ENCODE results near the gene POGLUT2. TPM values are rescaled to one million over a fixed set of nuclear protein-coding genes. Genes with fewer than 3 reads are reported as not detected.

The POGLUT2 gene
- total RNA-seq (ENCODE audit: low replicate concordance): 8.1 and 28.5 TPM in 2 replicates
- long read RNA-seq, transcript KDELC1-201 (10 exons, 2,060 nt): major isoform, 39 of 49 reads
- long read RNA-seq, partial matches to known transcripts: 3 of 49 reads
- long read RNA-seq, other reads (novel, unspliced or antisense): 5 of 49 reads

DNA sequence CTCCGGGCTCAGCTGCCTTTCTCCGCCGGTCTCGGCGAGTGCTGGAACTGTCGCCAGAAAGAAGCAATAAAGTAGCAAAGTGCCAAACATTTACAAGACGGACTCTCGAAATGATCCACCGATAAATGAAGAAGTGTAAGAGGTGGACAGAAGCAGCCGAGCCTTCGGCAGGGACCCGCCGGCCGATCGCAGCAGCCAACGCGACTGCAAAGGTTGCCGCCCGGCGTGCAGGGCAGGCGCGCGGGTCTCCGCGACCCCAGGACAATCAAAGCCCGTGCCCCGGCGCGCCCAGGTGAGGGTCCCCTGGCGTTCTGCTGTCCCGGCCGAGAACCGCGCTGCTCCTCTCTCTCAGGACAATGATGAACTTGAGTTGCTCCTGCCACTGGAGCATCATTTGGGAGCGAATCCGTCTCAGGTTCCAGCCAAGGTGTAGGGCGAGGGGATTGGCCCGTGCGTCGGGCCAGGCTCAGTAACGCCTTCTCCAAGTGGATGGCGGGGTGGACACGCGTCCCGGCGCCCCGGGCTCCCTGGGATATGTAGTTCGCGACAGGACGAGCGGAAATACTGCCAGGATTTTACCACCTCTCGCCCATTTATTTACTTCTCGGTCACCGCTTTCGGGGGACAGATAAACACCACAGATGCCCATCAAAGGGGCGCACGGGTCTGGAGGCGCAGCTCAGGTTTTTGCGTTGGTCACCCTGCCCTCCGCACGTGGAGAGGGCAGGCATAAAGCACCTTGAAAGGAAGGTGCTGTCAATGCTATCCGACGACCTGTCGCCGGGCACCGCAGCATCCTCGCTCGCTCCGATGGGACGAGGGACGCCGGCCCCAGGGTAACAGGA, at the start of gene POGLUT2, which contains the start of gene BIVM:
POGLUT2 (minus strand) TSS at position 396 of the 845 bp plus-strand sequence; CDS start at position 90, 306 bp downstream.
BIVM (plus strand) TSS at position 539 of the 845 bp plus-strand sequence. CDS start 8,149 bp downstream, outside the sequence.
- no peaks in the 10 kb centered on the region for H3K9me3 Mint-ChIP-seq

DNA sequence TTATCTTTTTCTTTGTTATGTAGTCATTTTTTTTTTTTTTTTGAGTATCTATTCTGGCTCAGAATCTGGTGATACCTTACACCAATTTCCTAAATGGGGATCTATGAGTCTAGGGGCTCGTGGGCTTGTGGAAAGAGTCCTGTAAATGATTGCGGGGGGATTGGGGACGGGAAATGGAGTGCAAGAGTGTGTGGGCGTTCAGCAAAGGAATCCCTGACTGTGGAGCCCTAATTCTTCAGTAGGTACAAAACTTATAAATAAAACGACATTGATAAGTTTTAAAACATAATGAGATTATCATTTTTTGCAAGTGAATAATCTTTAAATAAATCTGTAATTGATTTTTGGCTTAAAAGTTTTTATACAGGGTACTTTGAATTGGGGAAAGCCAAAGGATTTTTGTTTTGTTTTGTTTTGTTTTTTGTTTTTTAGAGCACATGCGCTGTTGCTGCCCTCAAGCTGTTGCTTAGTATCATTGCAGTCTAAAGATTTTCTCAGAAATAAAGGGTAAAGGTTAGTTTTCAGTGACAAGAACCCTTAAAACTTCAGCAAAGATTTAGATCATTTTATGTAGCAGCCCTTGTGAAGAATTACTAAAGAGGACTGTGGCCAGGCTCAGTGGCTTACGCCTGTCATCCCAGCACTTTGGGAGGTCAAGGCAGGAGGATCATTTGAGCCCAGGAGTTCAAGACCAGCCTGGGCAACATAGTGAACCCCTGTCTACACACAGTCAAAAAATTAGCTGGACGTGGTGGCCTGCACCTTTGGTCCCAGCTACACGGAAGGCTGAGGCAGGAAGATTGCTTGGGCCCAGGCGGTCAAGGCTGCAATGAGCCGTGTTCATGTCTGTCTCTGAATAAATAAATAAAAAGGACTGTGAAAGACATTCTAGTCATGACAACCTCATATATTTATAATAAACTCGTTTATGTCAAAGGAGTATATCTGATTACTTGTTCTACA, 48.8 kb upstream of the POGLUT2 start:
- TF ChIP-seq, protein P1, sequence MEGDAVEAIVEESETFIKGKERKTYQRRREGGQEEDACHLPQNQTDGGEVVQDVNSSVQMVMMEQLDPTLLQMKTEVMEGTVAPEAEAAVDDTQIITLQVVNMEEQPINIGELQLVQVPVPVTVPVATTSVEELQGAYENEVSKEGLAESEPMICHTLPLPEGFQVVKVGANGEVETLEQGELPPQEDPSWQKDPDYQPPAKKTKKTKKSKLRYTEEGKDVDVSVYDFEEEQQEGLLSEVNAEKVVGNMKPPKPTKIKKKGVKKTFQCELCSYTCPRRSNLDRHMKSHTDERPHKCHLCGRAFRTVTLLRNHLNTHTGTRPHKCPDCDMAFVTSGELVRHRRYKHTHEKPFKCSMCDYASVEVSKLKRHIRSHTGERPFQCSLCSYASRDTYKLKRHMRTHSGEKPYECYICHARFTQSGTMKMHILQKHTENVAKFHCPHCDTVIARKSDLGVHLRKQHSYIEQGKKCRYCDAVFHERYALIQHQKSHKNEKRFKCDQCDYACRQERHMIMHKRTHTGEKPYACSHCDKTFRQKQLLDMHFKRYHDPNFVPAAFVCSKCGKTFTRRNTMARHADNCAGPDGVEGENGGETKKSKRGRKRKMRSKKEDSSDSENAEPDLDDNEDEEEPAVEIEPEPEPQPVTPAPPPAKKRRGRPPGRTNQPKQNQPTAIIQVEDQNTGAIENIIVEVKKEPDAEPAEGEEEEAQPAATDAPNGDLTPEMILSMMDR (conservative IDR thresholded peaks at IDR 0.05): peak; percentile 83
- no peaks in the 10 kb centered on the region for H3K36me3 Mint-ChIP-seq
- peaks cover 12% of the 10 kb centered on the region for H3K4me1 Mint-ChIP-seq (ENCODE audit: unreplicated experiment)
- peak overlapping the region; percentile 96 for H3K4me3 Mint-ChIP-seq
- no peak for DNase-seq (ENCODE audit: extremely low spot score, unreplicated experiment)
- peak overlapping the region; percentile 93 for H3K27ac Mint-ChIP-seq
- H3K27me3 Mint-ChIP-seq: no peaks in the 10 kb centered on the region
- H3K9me3 Mint-ChIP-seq: no peaks in the 10 kb centered on the region

More for the DNA sequence above, at the start of gene POGLUT2, which contains the start of gene BIVM:
- Mint-ChIP-seq H3K27ac (peak within 1 kb of the TSS; percentile 87), H3K4me3 (peak within 1 kb of the TSS; percentile 99), H3K36me3 (peaks cover 10% of the 10 kb centered on the region), H3K4me1 (ENCODE audit: unreplicated experiment) (peaks cover 15% of the 10 kb centered on the region), H3K27me3 (no peaks in the 10 kb centered on the region)
- TF ChIP-seq, protein P1 (conservative IDR thresholded peaks at IDR 0.05): no peak
- DNase-seq (ENCODE audit: extremely low spot score, unreplicated experiment): peak; percentile 90

DNA sequence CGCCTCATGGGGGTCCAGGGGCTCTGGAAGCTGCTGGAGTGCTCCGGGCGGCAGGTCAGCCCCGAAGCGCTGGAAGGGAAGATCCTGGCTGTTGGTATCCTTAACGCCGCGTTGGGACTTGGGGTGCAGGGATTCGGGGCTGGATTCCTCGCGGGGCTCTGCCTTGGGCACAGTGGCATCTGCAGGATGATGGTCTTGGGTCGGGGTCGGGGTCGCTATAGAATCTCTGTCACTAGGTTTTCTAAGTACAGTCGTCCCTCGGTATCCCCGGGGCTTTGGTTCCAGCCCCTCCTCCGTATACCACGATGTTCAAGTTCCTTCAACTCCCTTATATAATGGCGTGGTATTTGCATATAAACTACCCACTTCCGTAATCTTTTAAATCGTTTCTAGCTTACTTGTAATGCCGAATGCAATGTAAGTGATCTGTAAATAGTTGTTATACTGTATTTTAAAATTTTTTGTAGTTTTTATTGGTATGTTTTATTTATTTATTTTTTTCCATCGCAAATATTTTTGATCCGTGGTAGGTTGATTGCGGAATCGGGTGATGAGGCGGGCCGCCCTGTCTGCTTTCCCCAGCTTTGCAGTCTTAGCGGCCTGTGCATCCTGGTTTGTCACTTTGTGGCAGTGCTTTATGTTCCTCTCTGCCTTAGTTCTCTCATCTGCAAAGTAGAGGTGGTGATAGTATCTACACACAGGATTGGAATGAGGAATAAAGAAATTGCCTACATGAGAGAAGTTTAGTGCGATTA, 47.7 kb upstream of the POGLUT2 start:
- Mint-ChIP-seq H3K4me1 (ENCODE audit: unreplicated experiment) (peaks cover 12% of the 10 kb centered on the region), H3K4me3 (peak overlapping the region; percentile 96), H3K27ac (peak overlapping the region; percentile 93), H3K9me3 (no peaks in the 10 kb centered on the region), H3K36me3 (no peaks in the 10 kb centered on the region), H3K27me3 (no peaks in the 10 kb centered on the region)
- TF ChIP-seq, protein P1 (conservative IDR thresholded peaks at IDR 0.05): no peak
- DNase-seq (ENCODE audit: extremely low spot score, unreplicated experiment): no peak

DNA sequence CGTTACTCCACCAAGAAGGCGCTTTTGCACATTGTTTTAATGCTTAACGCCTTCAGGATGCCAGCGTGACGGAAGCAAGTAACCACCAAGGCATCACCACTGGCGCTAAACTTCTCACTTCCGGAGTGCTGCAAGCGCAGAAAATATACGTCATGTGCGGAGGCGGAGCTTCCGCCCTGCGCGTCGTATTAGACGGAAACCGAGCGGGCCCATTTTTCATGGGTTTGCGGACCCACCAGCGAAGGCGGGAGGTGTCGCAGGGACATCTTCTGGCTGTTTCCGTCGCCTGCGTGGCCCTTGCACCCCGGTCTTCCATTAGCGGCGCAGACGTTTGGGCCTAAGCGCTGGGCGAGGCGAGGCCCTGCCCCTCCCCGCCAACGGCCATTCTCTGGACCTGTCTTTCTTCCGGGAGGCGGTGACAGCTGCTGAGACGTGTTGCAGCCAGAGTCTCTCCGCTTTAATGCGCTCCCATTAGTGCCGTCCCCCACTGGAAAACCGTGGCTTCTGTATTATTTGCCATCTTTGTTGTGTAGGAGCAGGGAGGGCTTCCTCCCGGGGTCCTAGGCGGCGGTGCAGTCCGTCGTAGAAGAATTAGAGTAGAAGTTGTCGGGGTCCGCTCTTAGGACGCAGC, 47.0 kb upstream of the POGLUT2 start, which contains the start of gene ERCC5:
ERCC5 (plus strand) TSS at position 403 of the 631 bp plus-strand sequence. CDS start 235 bp downstream, outside the sequence.
- Mint-ChIP-seq H3K27ac (peak within 1 kb of the TSS; percentile 93), H3K36me3 (no peaks in the 10 kb centered on the region), H3K4me3 (peak within 1 kb of the TSS; percentile 96), H3K9me3 (no peaks in the 10 kb centered on the region), H3K4me1 (ENCODE audit: unreplicated experiment) (peaks cover 12% of the 10 kb centered on the region), H3K27me3 (no peaks in the 10 kb centered on the region)
- TF ChIP-seq, protein P1 (conservative IDR thresholded peaks at IDR 0.05): no peak
- peak; percentile 94 for DNase-seq (ENCODE audit: extremely low spot score, unreplicated experiment)

Measured in type B pancreatic cell (in vitro differentiated cells).